Fibroblast of villous mesenchyme (primary cell): ENCODE results near the gene MYOF. TPM values are rescaled to one million over a fixed set of nuclear protein-coding genes. Genes with fewer than 3 reads are reported as not detected.

ENCODE experiments used
- DNase-seq: peaks from one replicate; pipeline ENCODE4 v3.0.0-alpha.2; 2010; ENCODE audit warnings: low read depth
- H3K4me3 ChIP-seq: 2 replicates; pipeline ENCODE4 v1.5.1; 2011; ENCODE audit warnings: low read depth, mild to moderate bottlenecking, low read length
- CTCF ChIP-seq: IDR thresholded peaks from 2 replicates; pipeline ENCODE4 v1.5.1; 2012; ENCODE audit warnings: low read depth, mild to moderate bottlenecking, low read length; ENCODE audit not compliant: insufficient read depth
- total RNA-seq: library from RNA; depleted of rRNA; stranded (reverse); fragments of >200 nt; gene quantifications from 2 replicates; pipeline ENCODE4 v1.2.3, GENCODE V29; 2012

The MYOF gene
- total RNA-seq, 1 donor = 323 TPM

GRCh38 chr10:93417266-93417665, 64.9 kb downstream of the MYOF start:
- DNase-seq = no peak
- no peak overlapping the region for H3K4me3 ChIP-seq
- no peak for TF ChIP-seq CTCF

- no peak overlapping the region for H3K4me3 ChIP-seq
- DNase-seq = no peak
- TF ChIP-seq CTCF = no peak
These were observed 65.3 kb downstream of the MYOF start for GRCh38 chr10:93416824-93417223.

GRCh38 chr10:93415693-93416092, 66.4 kb downstream of the MYOF start:
- H3K4me3 ChIP-seq = no peak overlapping the region
- peak; percentile 20 for TF ChIP-seq CTCF
- DNase-seq = no peak

GRCh38 chr10:93413252-93413689, 68.9 kb downstream of the MYOF start:
- no peak for TF ChIP-seq CTCF
- no peak overlapping the region for H3K4me3 ChIP-seq
- DNase-seq = no peak

- H3K4me3 ChIP-seq = no peak overlapping the region
- TF ChIP-seq CTCF = no peak
- DNase-seq = no peak
These were observed 69.3 kb downstream of the MYOF start for GRCh38 chr10:93412801-93413200.

GRCh38 chr10:93410697-93411348, 71.3 kb downstream of the MYOF start:
- TF ChIP-seq CTCF = no peak
- H3K4me3 ChIP-seq = no peak overlapping the region
- DNase-seq = no peak

- DNase-seq = no peak
- TF ChIP-seq CTCF = no peak
- H3K4me3 ChIP-seq = no peak overlapping the region
These were observed 73.4 kb downstream of the MYOF start for GRCh38 chr10:93408783-93409182.
